Calu3 (cell line): ENCODE results near the gene AP4M1. TPM values are rescaled to one million over a fixed set of nuclear protein-coding genes. Genes with fewer than 3 reads are reported as not detected.
A peak's percentile ranks its signal among the peaks of the same experiment; 100 is the strongest.

Source experiments
- BruUV-seq: library from RNA; stranded (reverse); fragments of 400-500 nt; replicated peaks from 2 replicates; lab custom pipeline; 2021; lab: Mats Ljungman, UMichigan
- CTCF ChIA-PET: fragments of 300-600 bp; sonication (Branson Sonifier 250); formaldehyde crosslinking; loops from one replicate; lab custom pipeline; 2022; ENCODE audit warnings: antibody characterized with exemption; lab: Charles Lee
- DNase-seq: peaks from one replicate; pipeline ENCODE4 v3.0.0; 2022
- H3K27ac Mint-ChIP-seq: one replicate; pipeline ENCODE4 v1.8.0; 2022; ENCODE audit warnings: mixed read lengths; ENCODE audit not compliant: unreplicated experiment
- H3K27me3 Mint-ChIP-seq: one replicate; pipeline ENCODE4 v1.8.0; 2022; ENCODE audit warnings: mixed read lengths; ENCODE audit not compliant: unreplicated experiment
- H3K36me3 Mint-ChIP-seq: one replicate; pipeline ENCODE4 v1.8.0; 2022; ENCODE audit warnings: mild to moderate bottlenecking, moderate library complexity, mixed read lengths; ENCODE audit not compliant: insufficient read depth, unreplicated experiment
- H3K4me1 Mint-ChIP-seq: one replicate; pipeline ENCODE4 v1.8.0; 2022; ENCODE audit warnings: mild to moderate bottlenecking, low read depth, mixed read lengths; ENCODE audit not compliant: unreplicated experiment
- H3K4me3 Mint-ChIP-seq: one replicate; pipeline ENCODE4 v1.8.0; 2022; ENCODE audit warnings: mild to moderate bottlenecking, low read depth, moderate library complexity, mixed read lengths; ENCODE audit not compliant: unreplicated experiment
- H3K9me3 Mint-ChIP-seq: one replicate; pipeline ENCODE4 v1.8.0; 2022; ENCODE audit warnings: low read depth, mixed read lengths; ENCODE audit not compliant: unreplicated experiment
- intact Hi-C: fragments of 100-400 bp; cut with micrococcal nuclease; formaldehyde crosslinking; loops from one replicate; pipeline ENCODE4 v1.10.0; 2022; ENCODE audit not compliant: unreplicated experiment
- total RNA-seq: library from RNA; stranded (reverse); gene quantifications from 2 replicates; pipeline ENCODE4 v1.2.3, GENCODE V29; 2022
- TF ChIP-seq, protein P1 (sequence below): fragments of 200-600 bp; IDR thresholded peaks from one replicate; pipeline ENCODE4 v1.8.0; 2022; ENCODE audit warnings: antibody characterized with exemption; ENCODE audit not compliant: unreplicated experiment

The AP4M1 gene
- total RNA-seq, 1 experiment from 2014 or later, result 13.9 TPM

DNA sequence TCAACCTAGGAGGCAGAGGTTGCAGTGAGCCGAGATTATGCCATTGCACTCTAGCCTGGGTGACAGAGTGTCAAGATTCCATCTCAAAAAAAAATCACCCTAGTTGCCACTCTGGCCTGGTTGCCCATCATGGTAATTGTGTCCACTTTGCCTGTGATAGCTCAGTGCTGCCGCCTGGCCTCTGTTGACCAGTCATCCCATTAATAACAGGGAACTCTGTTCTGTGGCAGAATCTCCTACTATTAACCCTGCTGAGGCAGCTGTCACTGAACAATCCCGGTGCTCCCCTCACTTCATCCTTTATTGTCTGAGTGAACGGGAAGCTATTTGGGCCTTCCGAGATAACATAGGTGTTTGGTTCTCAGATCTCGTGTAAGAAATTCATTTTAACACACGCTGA is 34.5 kb upstream of the AP4M1 start:
- H3K27ac Mint-ChIP-seq, result no peak overlapping the region
- H3K27me3 Mint-ChIP-seq, result no peaks in the 10 kb centered on the region
- CTCF ChIA-PET, result no interaction called here
- H3K4me3 Mint-ChIP-seq, result no peak overlapping the region
- peaks cover 2% of the 10 kb centered on the region for H3K9me3 Mint-ChIP-seq
- BruUV-seq, result no TSS peak
- no peak for DNase-seq
- TF ChIP-seq, protein P1, sequence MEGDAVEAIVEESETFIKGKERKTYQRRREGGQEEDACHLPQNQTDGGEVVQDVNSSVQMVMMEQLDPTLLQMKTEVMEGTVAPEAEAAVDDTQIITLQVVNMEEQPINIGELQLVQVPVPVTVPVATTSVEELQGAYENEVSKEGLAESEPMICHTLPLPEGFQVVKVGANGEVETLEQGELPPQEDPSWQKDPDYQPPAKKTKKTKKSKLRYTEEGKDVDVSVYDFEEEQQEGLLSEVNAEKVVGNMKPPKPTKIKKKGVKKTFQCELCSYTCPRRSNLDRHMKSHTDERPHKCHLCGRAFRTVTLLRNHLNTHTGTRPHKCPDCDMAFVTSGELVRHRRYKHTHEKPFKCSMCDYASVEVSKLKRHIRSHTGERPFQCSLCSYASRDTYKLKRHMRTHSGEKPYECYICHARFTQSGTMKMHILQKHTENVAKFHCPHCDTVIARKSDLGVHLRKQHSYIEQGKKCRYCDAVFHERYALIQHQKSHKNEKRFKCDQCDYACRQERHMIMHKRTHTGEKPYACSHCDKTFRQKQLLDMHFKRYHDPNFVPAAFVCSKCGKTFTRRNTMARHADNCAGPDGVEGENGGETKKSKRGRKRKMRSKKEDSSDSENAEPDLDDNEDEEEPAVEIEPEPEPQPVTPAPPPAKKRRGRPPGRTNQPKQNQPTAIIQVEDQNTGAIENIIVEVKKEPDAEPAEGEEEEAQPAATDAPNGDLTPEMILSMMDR, result no peak
- no peaks in the 10 kb centered on the region for H3K4me1 Mint-ChIP-seq
- peaks cover 34% of the 10 kb centered on the region for H3K36me3 Mint-ChIP-seq
- intact Hi-C loops, result no loop called here

DNA sequence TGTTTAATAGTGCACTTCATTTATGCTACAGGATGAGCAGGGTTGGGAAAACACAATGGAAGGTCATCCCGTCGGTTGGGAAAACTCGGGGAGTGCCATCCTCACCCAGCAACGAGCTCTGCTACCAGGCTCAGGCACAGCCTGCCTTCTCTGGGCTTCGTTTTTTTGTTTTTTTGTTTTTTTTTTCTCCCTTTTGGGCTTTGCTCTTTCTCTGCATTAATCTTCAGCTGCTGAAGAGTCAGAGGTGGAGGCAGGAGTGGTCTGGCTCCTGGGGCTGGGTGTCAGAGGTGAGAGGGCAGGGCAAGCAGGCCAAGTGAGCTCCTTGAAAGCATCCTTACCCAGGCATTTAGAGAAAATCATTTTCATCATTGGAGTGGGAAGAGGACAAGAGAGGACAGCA is 31.5 kb upstream of the AP4M1 start:
- intact Hi-C loops, result no loop called here
- Mint-ChIP-seq H3K4me3 (no peak overlapping the region), H3K36me3 (peaks cover 59% of the 10 kb centered on the region), H3K4me1 (no peaks in the 10 kb centered on the region), H3K27ac (peak overlapping the region; percentile 54), H3K27me3 (no peaks in the 10 kb centered on the region), H3K9me3 (peaks cover 8% of the 10 kb centered on the region)
- no peak for DNase-seq
- TF ChIP-seq, protein P1, result no peak
- no TSS peak for BruUV-seq
- CTCF ChIA-PET, result no interaction called here

GRCh38 chr7:100071018-100071723 is 30.3 kb upstream of the AP4M1 start:
- intact Hi-C loops, result no loop called here
- CTCF ChIA-PET, result interaction anchor here (0.6 kb wide), 1 partner anchor 81 kb away, joined by 3 read pairs; no protein-coding TSS in a partner anchor
- BruUV-seq, result TSS peak; percentile 7
- DNase-seq, result no peak
- H3K9me3 Mint-ChIP-seq, result peaks cover 11% of the 10 kb centered on the region
- peak overlapping the region; percentile 7 for H3K27ac Mint-ChIP-seq
- H3K4me3 Mint-ChIP-seq, result no peak overlapping the region
- no peaks in the 10 kb centered on the region for H3K27me3 Mint-ChIP-seq
- TF ChIP-seq, protein P1, result no peak
- peaks cover 68% of the 10 kb centered on the region for H3K36me3 Mint-ChIP-seq
- H3K4me1 Mint-ChIP-seq, result no peaks in the 10 kb centered on the region

DNA sequence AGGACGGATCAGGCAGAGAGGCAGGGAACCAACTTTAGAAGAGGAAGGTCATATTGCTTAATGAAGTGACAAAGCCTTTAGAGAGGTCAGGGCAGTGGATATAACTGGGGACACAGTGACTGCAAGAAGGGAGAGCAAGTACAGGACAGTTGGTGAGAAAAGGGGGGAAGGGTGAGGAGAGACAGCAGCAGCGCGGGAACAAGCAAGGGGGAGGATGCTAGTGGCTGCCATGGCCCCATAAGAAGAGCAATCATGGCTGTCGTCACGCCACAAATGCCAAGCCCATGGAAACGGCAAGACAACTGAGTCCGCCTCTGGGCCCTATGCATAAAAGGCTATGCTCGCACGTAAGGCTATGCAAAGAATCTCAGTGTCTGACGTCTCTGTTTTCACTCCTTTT is 29.0 kb upstream of the AP4M1 start:
- Mint-ChIP-seq H3K9me3 (peaks cover 11% of the 10 kb centered on the region), H3K27me3 (no peaks in the 10 kb centered on the region), H3K36me3 (peaks cover 80% of the 10 kb centered on the region), H3K4me1 (no peaks in the 10 kb centered on the region), H3K4me3 (no peak overlapping the region), H3K27ac (no peak overlapping the region)
- CTCF ChIA-PET, result no interaction called here
- DNase-seq, result no peak
- intact Hi-C loops, result no loop called here
- no TSS peak for BruUV-seq
- TF ChIP-seq, protein P1, result no peak
